Sigmoid colon (tissue), 7 donors: ENCODE data around the gene SPRY4. TPM values are rescaled to one million over a fixed set of nuclear protein-coding genes. Genes with fewer than 3 reads are reported as not detected.

Experiments used
- DNase-seq: peaks from one replicate; pipeline ENCODE4 v3.0.0-alpha.2; 2019
- H3K27ac ChIP-seq, 4 donors: fragments of 200-600 bp; sonication (generic); one replicate each; pipeline ENCODE4 v1.5.1; 2016 to 2019; ENCODE audit warnings: mild to moderate bottlenecking in 1 of 4
- H3K27me3 ChIP-seq, 3 donors: fragments of 200-600 bp; sonication (generic); one replicate each; pipeline ENCODE4 v1.5.1; 2019; ENCODE audit warnings: mild to moderate bottlenecking in 1 of 3
- H3K36me3 ChIP-seq, 4 donors: fragments of 200-600 bp; sonication (generic); one replicate each; pipeline ENCODE4 v1.5.1; 2016 to 2019
- H3K4me1 ChIP-seq, 4 donors: fragments of 200-600 bp; sonication (generic); one replicate each; pipeline ENCODE4 v1.5.1; 2017 to 2019
- H3K4me3 ChIP-seq, 4 donors: fragments of 200-600 bp; sonication (generic); one replicate each; pipeline ENCODE4 v1.5.1; 2017 to 2019; ENCODE audit warnings: mild to moderate bottlenecking in 2 of 4, moderate library complexity in 1 of 4
- H3K9me3 ChIP-seq, 4 donors: fragments of 200-600 bp in 3 of 4; sonication (generic) in 3 of 4; one replicate each; pipeline versions ENCODE4 v1.5.1 to v1.6.1; 2013 to 2019
- EP300 ChIP-seq, 4 donors: sonication (generic); formaldehyde crosslinking; IDR thresholded peaks; one replicate each; pipeline ENCODE4 v1.6.1; 2017; ENCODE audit warnings: antibody characterized with exemption in 4 of 4
- POLR2A ChIP-seq, 2 donors: fragments of 450-650 bp; IDR thresholded peaks; one replicate each; pipeline ENCODE4 v1.6.1; 2016; ENCODE audit warnings: antibody characterized with exemption in 2 of 2, mild to moderate bottlenecking in 2 of 2, moderate library complexity in 2 of 2
- POLR2AphosphoS5 ChIP-seq, 4 donors: sonication (generic); formaldehyde crosslinking; IDR thresholded peaks; one replicate each; pipeline ENCODE4 v1.6.1; 2017; ENCODE audit warnings: antibody characterized with exemption in 4 of 4
- WGBS, 2 donors: extraction: QIAGEN DNeasy Blood & Tissue Kit; methylation state at CpG; one replicate each; pipeline ENCODE4 v1.1.7; 2013; 5-methylcytosine and 5-hydroxymethylcytosine counted together
- intact Hi-C: fragments of 100-400 bp; cut with DNase I; formaldehyde crosslinking; loops from one replicate; pipeline ENCODE4 v1.15.1; 2023
- polyA plus RNA-seq, 3 donors: library from polyadenylated mRNA; stranded (reverse); fragments of 200-250 nt; gene quantifications; one replicate each; pipeline ENCODE4 v1.2.3, GENCODE V29; 2013
- total RNA-seq, 4 donors: library from RNA; depleted of rRNA; stranded (reverse); fragments of >200 nt; gene quantifications; one replicate each; pipeline ENCODE4 v1.1.0, GENCODE V29; 2016
- TF ChIP-seq, protein P1 (sequence below), 4 experiments: fragments of 450-650 bp in 3 of 4; fragments of 200-600 bp in 1 of 4; IDR thresholded peaks; one replicate each; pipeline ENCODE4 v1.5.1; 2016 to 2019; ENCODE audit warnings: antibody characterized with exemption in 4 of 4, mild to moderate bottlenecking in 3 of 4, moderate library complexity in 2 of 4
- donor health status: healthy with polysubstance abuse.
- donor health status: Bipolar disorder and iron deficiency.
- donor health status: healthy.

Gene SPRY4
- total and polyA plus RNA-seq, 7 donors = 1.8 to 15.7 (median 8.6) TPM

- WGBS, 2 donors = 10 to 56% methylated on average over 4 of the region's 4 CpGs
- intact Hi-C loops = loop anchor here (10.0 kb wide), 1 partner anchor 224 kb away; no protein-coding TSS in a partner anchor
- TF ChIP-seq, protein P1, sequence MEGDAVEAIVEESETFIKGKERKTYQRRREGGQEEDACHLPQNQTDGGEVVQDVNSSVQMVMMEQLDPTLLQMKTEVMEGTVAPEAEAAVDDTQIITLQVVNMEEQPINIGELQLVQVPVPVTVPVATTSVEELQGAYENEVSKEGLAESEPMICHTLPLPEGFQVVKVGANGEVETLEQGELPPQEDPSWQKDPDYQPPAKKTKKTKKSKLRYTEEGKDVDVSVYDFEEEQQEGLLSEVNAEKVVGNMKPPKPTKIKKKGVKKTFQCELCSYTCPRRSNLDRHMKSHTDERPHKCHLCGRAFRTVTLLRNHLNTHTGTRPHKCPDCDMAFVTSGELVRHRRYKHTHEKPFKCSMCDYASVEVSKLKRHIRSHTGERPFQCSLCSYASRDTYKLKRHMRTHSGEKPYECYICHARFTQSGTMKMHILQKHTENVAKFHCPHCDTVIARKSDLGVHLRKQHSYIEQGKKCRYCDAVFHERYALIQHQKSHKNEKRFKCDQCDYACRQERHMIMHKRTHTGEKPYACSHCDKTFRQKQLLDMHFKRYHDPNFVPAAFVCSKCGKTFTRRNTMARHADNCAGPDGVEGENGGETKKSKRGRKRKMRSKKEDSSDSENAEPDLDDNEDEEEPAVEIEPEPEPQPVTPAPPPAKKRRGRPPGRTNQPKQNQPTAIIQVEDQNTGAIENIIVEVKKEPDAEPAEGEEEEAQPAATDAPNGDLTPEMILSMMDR (IDR thresholded peaks at IDR 0.05) = no peak
- no peak for TF ChIP-seq POLR2A (IDR thresholded peaks at IDR 0.05)
- no peak for TF ChIP-seq POLR2AphosphoS5 (IDR thresholded peaks at IDR 0.05)
- no peak for TF ChIP-seq EP300 (IDR thresholded peaks at IDR 0.05)
- Histone ChIP-seq H3K36me3 (no peaks in the 10 kb centered on the region), H3K9me3 (no peaks in the 10 kb centered on the region), H3K4me3 (peak overlapping the region in 3 of 4 donors; percentile 17 to 65 (median 60)), H3K4me1 (peaks cover 0 to 33% (median 27%) of the 10 kb centered on the region in 4 donors), H3K27ac (peak overlapping the region; percentile 69 to 96 (median 82)), H3K27me3 (peaks cover 3 to 14% (median 9%) of the 10 kb centered on the region in 3 donors)
- DNase-seq = no peak
Measured at GRCh38 chr5:142320430-142320738, 4.4 kb downstream of the SPRY4 start.

DNA sequence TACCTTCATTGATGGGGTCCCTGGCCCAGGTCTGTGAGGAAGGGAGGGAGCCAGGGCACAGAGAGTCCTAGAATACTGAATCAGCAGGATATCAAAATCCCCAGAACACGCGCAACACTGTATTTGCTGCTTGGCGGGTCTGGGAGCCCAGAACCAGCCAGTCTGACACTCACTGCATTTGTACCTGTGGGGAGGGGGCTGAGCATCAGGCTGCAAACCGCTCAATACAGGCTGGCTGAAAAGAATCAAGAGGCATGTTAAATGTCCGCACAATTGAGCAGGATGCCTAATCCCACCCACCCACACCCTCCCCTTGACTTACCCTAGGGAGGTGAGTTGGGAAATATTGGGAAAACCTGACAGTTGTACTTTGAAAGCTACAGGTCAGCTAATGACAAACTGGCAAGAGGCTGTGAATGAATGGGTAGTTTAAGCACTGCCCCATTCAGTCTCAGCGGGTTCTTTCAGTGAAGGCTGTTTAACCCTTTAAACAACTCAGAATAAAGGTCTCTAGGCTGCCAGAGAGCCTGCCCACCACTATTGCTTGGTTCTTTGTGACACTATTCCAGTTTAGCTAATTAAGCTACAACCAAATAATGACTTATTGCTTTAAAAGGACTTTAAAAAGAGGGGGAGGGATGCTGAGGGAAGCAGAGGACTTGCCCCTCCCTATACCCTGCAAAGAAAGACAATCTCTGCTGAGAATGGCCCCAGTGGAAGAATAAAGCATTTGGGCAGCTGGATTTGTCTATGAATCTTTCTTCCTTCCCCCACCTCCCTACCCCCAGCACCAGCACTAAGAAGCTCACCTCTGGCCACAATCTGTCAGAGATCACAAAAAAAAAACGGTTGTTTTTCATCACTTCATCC lies 5.0 kb downstream of the SPRY4 start:
- H3K27me3 ChIP-seq = peaks cover 3 to 11% (median 6%) of the 10 kb centered on the region in 3 donors
- H3K4me3 ChIP-seq = peak overlapping the region in 3 of 4 donors; percentile 17 to 65 (median 60)
- no peak for DNase-seq
- peaks cover 0 to 29% (median 23%) of the 10 kb centered on the region in 4 donors for H3K4me1 ChIP-seq
- H3K36me3 ChIP-seq = no peaks in the 10 kb centered on the region
- peak overlapping the region; percentile 69 to 96 (median 82) for H3K27ac ChIP-seq
- intact Hi-C loops = loop anchor here (10.0 kb wide), 1 partner anchor 225 kb away; no protein-coding TSS in a partner anchor
- WGBS, 2 donors = 64 to 71% methylated on average over 7 of the region's 7 CpGs
- TF ChIP-seq EP300 (IDR thresholded peaks at IDR 0.05) = no peak
- TF ChIP-seq POLR2A (IDR thresholded peaks at IDR 0.05) = no peak
- TF ChIP-seq, protein P1 (IDR thresholded peaks at IDR 0.05) = no peak
- TF ChIP-seq POLR2AphosphoS5 (IDR thresholded peaks at IDR 0.05) = no peak
- H3K9me3 ChIP-seq = no peaks in the 10 kb centered on the region

- peaks cover 3 to 11% (median 6%) of the 10 kb centered on the region in 3 donors for H3K27me3 ChIP-seq
- 64 to 65% methylated on average over 2 of the region's 2 CpGs for WGBS, 2 donors
- intact Hi-C loops = no loop called here
- H3K4me3 ChIP-seq = peak overlapping the region in 1 of 4 donors; percentile 65
- peak overlapping the region in 3 of 4 donors; percentile 15 to 84 (median 79) for H3K27ac ChIP-seq
- H3K9me3 ChIP-seq = no peaks in the 10 kb centered on the region
- TF ChIP-seq, protein P1 (IDR thresholded peaks at IDR 0.05) = no peak
- TF ChIP-seq POLR2A (IDR thresholded peaks at IDR 0.05) (no peak), EP300 (IDR thresholded peaks at IDR 0.05) (no peak), POLR2AphosphoS5 (IDR thresholded peaks at IDR 0.05) (no peak)
- peaks cover 0 to 24% (median 18%) of the 10 kb centered on the region in 4 donors for H3K4me1 ChIP-seq
- DNase-seq = no peak
- H3K36me3 ChIP-seq = no peaks in the 10 kb centered on the region
Measured at GRCh38 chr5:142319105-142319504, 5.7 kb downstream of the SPRY4 start.

- Histone ChIP-seq H3K36me3 (no peaks in the 10 kb centered on the region), H3K9me3 (no peaks in the 10 kb centered on the region), H3K27me3 (peaks cover 0 to 3% (median 0%) of the 10 kb centered on the region in 3 donors), H3K4me1 (peaks cover 0 to 23% (median 13%) of the 10 kb centered on the region in 4 donors), H3K27ac (peak overlapping the region in 2 of 4 donors; percentile 18 to 79), H3K4me3 (no peak overlapping the region)
- intact Hi-C loops = no loop called here
- DNase-seq = no peak
- WGBS, 2 donors = 63 to 84% methylated on average over 5 of the region's 5 CpGs
- TF ChIP-seq EP300 (IDR thresholded peaks at IDR 0.05) (no peak), POLR2AphosphoS5 (IDR thresholded peaks at IDR 0.05) (no peak), POLR2A (IDR thresholded peaks at IDR 0.05) (no peak)
- TF ChIP-seq, protein P1 (IDR thresholded peaks at IDR 0.05) = no peak
Measured at GRCh38 chr5:142317753-142318152, 7.1 kb downstream of the SPRY4 start.
